ENCODE measurements around the gene HSPD1. TPM values are rescaled to one million over a fixed set of nuclear protein-coding genes. Genes with fewer than 3 reads are reported as not detected.

HSPD1 gene
- total and polyA plus RNA-seq, 8 donors: 183 to 460 (median 414) TPM

- Histone ChIP-seq H3K36me3 (peaks cover 0 to 48% of the 10 kb centered on the region in 2 donors), H3K27me3 (no peaks in the 10 kb centered on the region), H3K9me3 (no peaks in the 10 kb centered on the region), H3K27ac (peak overlapping the region; percentile 97 to 100), H3K4me1 (peaks cover 24 to 67% of the 10 kb centered on the region in 2 donors), H3K4me3 (peak overlapping the region; percentile 69 to 94)
- ATAC-seq (peak; percentile 42), DNase-seq (peak; percentile 45 to 91 (median 70))
- intact Hi-C loops (cut with DNase I): no loop called here
- no peak for TF ChIP-seq CTCF (IDR thresholded peaks at IDR 0.05)
Observed at GRCh38 chr2:197498937-197499593, 575 bp downstream of the HSPD1 start.

GRCh38 chr2:197498235-197498936 is 1.3 kb downstream of the HSPD1 start:
- TF ChIP-seq CTCF (IDR thresholded peaks at IDR 0.05): no peak
- intact Hi-C loops (cut with DNase I): no loop called here
- Histone ChIP-seq H3K27ac (peak overlapping the region; percentile 97 to 100), H3K36me3 (peaks cover 0 to 48% of the 10 kb centered on the region in 2 donors), H3K9me3 (no peaks in the 10 kb centered on the region), H3K4me3 (peak overlapping the region; percentile 69 to 94), H3K4me1 (peaks cover 24 to 67% of the 10 kb centered on the region in 2 donors), H3K27me3 (no peaks in the 10 kb centered on the region)
- ATAC-seq (no peak), DNase-seq (peak in 1 of 4 donors; percentile 16)

- H3K9me3 ChIP-seq: no peaks in the 10 kb centered on the region
- H3K27me3 ChIP-seq: no peaks in the 10 kb centered on the region
- peaks cover 0 to 55% of the 10 kb centered on the region in 2 donors for H3K36me3 ChIP-seq
- intact Hi-C loops (cut with DNase I): no loop called here
- ATAC-seq (no peak), DNase-seq (no peak)
- H3K4me3 ChIP-seq: peak overlapping the region in 1 of 2 donors; percentile 94
- H3K4me1 ChIP-seq: peaks cover 17 to 58% of the 10 kb centered on the region in 2 donors
- no peak for TF ChIP-seq CTCF (IDR thresholded peaks at IDR 0.05)
- no peak overlapping the region for H3K27ac ChIP-seq
Observed at GRCh38 chr2:197497326-197497725, 2.3 kb downstream of the HSPD1 start.

GRCh38 chr2:197496695-197497094 is 2.9 kb downstream of the HSPD1 start:
- no peaks in the 10 kb centered on the region for H3K27me3 ChIP-seq
- no peak for ATAC-seq
- H3K27ac ChIP-seq: no peak overlapping the region
- intact Hi-C loops (cut with DNase I): no loop called here
- peaks cover 0 to 61% of the 10 kb centered on the region in 2 donors for H3K36me3 ChIP-seq
- H3K9me3 ChIP-seq: no peaks in the 10 kb centered on the region
- no peak for DNase-seq
- TF ChIP-seq CTCF (IDR thresholded peaks at IDR 0.05): no peak
- H3K4me3 ChIP-seq: peak overlapping the region in 1 of 2 donors; percentile 94
- H3K4me1 ChIP-seq: peaks cover 11 to 52% of the 10 kb centered on the region in 2 donors

- H3K27ac ChIP-seq: no peak overlapping the region
- no peak for TF ChIP-seq CTCF (IDR thresholded peaks at IDR 0.05)
- H3K4me3 ChIP-seq: no peak overlapping the region
- peaks cover 5 to 44% of the 10 kb centered on the region in 2 donors for H3K4me1 ChIP-seq
- peaks cover 0 to 72% of the 10 kb centered on the region in 2 donors for H3K36me3 ChIP-seq
- no peaks in the 10 kb centered on the region for H3K27me3 ChIP-seq
- H3K9me3 ChIP-seq: no peaks in the 10 kb centered on the region
- no peak for ATAC-seq
- intact Hi-C loops (cut with DNase I): no loop called here
- no peak for DNase-seq
Observed at GRCh38 chr2:197495433-197496134, 4.1 kb downstream of the HSPD1 start.

Data from left lung (tissue), 10 donors.